Measurements from ENCODE around the gene SERPINA10. TPM values are rescaled to one million over a fixed set of nuclear protein-coding genes. Genes with fewer than 3 reads are reported as not detected.

The SERPINA10 gene
- polyA plus RNA-seq, 3 donors = not detected

DNA sequence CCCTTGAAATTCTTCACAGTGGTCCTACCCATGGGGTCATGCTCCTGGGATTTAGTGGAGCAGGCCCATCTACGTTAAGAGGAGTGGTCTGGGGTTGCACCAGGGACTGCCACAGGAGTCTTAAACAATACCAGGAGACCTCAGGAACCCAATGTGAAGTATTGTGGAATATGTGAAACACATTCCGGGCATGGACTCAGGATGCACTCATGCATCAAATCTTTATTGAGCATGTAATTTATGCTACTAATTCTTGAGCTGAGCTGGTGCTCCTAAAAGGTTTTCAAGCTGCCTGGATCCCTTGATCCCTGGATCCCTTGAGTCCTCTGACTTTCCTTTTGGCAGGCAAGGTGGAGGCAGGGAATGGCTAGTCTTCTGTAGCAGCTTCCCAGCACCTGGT lies 8.8 kb downstream of the SERPINA10 start:
- no peak overlapping the region for H3K4me3 Mint-ChIP-seq
- no peak overlapping the region for H2AFZ ChIP-seq (ENCODE audit: insufficient read depth, low read depth, low read length, poor library complexity, severe bottlenecking)
- H3K27ac ChIP-seq (ENCODE audit: low read depth in 1 of 2, low read length in 2 of 2) = no peak overlapping the region
- WGBS (ENCODE audit: insufficient coverage) = 100% methylated on average over 1 of the region's 2 CpGs
- no peaks in the 10 kb centered on the region for H3K9me3 ChIP-seq (replicated peaks in 1 of 2; ENCODE audit: control insufficient read depth in 1 of 2, insufficient read depth in 1 of 2, low read length in 2 of 2)
- H3K36me3 Mint-ChIP-seq = no peaks in the 10 kb centered on the region
- intact Hi-C loops (cut with micrococcal nuclease) = no loop called here
- no peak overlapping the region for H3K9ac ChIP-seq (ENCODE audit: insufficient read depth, low read length, poor library complexity, severe bottlenecking)
- H4K20me1 ChIP-seq (ENCODE audit: insufficient read depth, low read length) = no peaks in the 10 kb centered on the region
- H3K4me1 Mint-ChIP-seq = no peaks in the 10 kb centered on the region
- H3K79me2 ChIP-seq (ENCODE audit: insufficient read depth, low read length) = no peaks in the 10 kb centered on the region
- no peak for DNase-seq
- TF ChIP-seq, protein P1, sequence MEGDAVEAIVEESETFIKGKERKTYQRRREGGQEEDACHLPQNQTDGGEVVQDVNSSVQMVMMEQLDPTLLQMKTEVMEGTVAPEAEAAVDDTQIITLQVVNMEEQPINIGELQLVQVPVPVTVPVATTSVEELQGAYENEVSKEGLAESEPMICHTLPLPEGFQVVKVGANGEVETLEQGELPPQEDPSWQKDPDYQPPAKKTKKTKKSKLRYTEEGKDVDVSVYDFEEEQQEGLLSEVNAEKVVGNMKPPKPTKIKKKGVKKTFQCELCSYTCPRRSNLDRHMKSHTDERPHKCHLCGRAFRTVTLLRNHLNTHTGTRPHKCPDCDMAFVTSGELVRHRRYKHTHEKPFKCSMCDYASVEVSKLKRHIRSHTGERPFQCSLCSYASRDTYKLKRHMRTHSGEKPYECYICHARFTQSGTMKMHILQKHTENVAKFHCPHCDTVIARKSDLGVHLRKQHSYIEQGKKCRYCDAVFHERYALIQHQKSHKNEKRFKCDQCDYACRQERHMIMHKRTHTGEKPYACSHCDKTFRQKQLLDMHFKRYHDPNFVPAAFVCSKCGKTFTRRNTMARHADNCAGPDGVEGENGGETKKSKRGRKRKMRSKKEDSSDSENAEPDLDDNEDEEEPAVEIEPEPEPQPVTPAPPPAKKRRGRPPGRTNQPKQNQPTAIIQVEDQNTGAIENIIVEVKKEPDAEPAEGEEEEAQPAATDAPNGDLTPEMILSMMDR (IDR thresholded peaks at IDR 0.05) = no peak
- no peaks in the 10 kb centered on the region for H3K4me1 ChIP-seq (ENCODE audit: control insufficient read depth in 1 of 2, insufficient read depth in 2 of 2, low read length in 2 of 2)
- H3K9me3 Mint-ChIP-seq = peaks cover 0 to 3% (median 2%) of the 10 kb centered on the region in 7 donors
- H3K4me2 ChIP-seq (replicated peaks; ENCODE audit: extremely low read depth, low read length, poor library complexity, severe bottlenecking) = no peak overlapping the region
- H3K27me3 Mint-ChIP-seq (ENCODE audit: low read depth in 3 of 3) = peaks cover 0 to 4% (median 3%) of the 10 kb centered on the region in 3 donors
- H3K4me3 ChIP-seq (replicated peaks in 1 of 3; ENCODE audit: low read depth in 2 of 3, low read length in 3 of 3) = no peak overlapping the region
- H3K27me3 ChIP-seq (ENCODE audit: control insufficient read depth in 2 of 2, insufficient read depth in 2 of 2, low read length in 2 of 2) = no peaks in the 10 kb centered on the region
- no peaks in the 10 kb centered on the region for H3K36me3 ChIP-seq (replicated peaks in 1 of 2; ENCODE audit: control insufficient read depth in 1 of 2, insufficient read depth in 2 of 2, low read length in 2 of 2)
- no peak overlapping the region for H3K27ac Mint-ChIP-seq

DNA sequence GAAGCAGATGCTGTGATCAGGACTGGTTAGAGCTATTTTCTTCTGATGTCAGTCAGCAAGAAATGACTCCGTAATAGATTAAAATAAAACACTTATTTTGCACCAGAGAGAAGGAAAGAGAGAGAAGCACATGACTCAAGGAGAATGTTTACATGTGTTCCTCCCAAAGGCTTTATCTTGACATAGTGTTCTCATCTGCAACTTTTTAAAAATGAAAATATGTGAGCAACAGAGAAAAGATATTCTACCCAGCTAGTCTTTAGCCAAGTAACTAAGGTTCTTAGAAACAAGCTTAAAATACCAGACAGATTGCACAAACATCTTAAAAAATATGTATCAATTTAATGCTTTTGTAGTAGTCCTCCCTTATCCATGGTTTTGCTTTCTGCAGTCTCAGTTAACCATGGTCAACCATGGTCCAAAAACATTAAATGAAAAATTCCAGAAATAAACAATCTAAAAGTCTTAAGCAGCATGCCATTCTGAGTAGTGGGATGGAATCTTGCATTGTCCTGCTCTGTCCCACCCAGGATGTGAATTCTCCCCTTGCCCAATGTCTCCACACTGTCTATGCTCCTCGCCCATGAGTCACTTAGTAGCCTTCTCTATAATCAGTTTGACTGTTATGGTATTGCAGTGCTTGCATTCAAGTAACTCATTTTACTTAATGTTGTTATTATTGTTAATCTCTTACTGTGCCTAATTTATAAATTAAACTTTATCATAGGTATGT lies 9.9 kb downstream of the SERPINA10 start:
- no peak overlapping the region for H2AFZ ChIP-seq (ENCODE audit: insufficient read depth, low read depth, low read length, poor library complexity, severe bottlenecking)
- no peak overlapping the region for H3K27ac ChIP-seq (ENCODE audit: low read depth in 1 of 2, low read length in 2 of 2)
- no peaks in the 10 kb centered on the region for H3K36me3 ChIP-seq (replicated peaks in 1 of 2; ENCODE audit: control insufficient read depth in 1 of 2, insufficient read depth in 2 of 2, low read length in 2 of 2)
- Mint-ChIP-seq H3K4me1 (no peaks in the 10 kb centered on the region), H3K36me3 (no peaks in the 10 kb centered on the region), H3K9me3 (peaks cover 0 to 3% (median 0%) of the 10 kb centered on the region in 7 donors), H3K27me3 (ENCODE audit: low read depth in 3 of 3) (peaks cover 0 to 4% (median 2%) of the 10 kb centered on the region in 3 donors), H3K4me3 (no peak overlapping the region), H3K27ac (no peak overlapping the region)
- no peaks in the 10 kb centered on the region for H3K4me1 ChIP-seq (ENCODE audit: control insufficient read depth in 1 of 2, insufficient read depth in 2 of 2, low read length in 2 of 2)
- TF ChIP-seq, protein P1 (IDR thresholded peaks at IDR 0.05) = no peak
- no CpG with 5 or more reads among the region's 2 CpGs for WGBS (ENCODE audit: insufficient coverage)
- no peaks in the 10 kb centered on the region for H3K79me2 ChIP-seq (ENCODE audit: insufficient read depth, low read length)
- no peak overlapping the region for H3K9ac ChIP-seq (ENCODE audit: insufficient read depth, low read length, poor library complexity, severe bottlenecking)
- no peak overlapping the region for H3K4me2 ChIP-seq (replicated peaks; ENCODE audit: extremely low read depth, low read length, poor library complexity, severe bottlenecking)
- H3K4me3 ChIP-seq (replicated peaks in 1 of 3; ENCODE audit: low read depth in 2 of 3, low read length in 3 of 3) = no peak overlapping the region
- no peaks in the 10 kb centered on the region for H4K20me1 ChIP-seq (ENCODE audit: insufficient read depth, low read length)
- H3K27me3 ChIP-seq (ENCODE audit: control insufficient read depth in 2 of 2, insufficient read depth in 2 of 2, low read length in 2 of 2) = no peaks in the 10 kb centered on the region
- DNase-seq = no peak
- intact Hi-C loops (cut with micrococcal nuclease) = no loop called here
- no peaks in the 10 kb centered on the region for H3K9me3 ChIP-seq (replicated peaks in 1 of 2; ENCODE audit: control insufficient read depth in 1 of 2, insufficient read depth in 1 of 2, low read length in 2 of 2)
